ENCODE measurements around the gene BTBD9. TPM values are rescaled to one million over a fixed set of nuclear protein-coding genes. Genes with fewer than 3 reads are reported as not detected.

BTBD9 gene
- total RNA-seq, 4 donors from 2014 or later = 8.6 to 34.1 (median 30.8) TPM

DNA sequence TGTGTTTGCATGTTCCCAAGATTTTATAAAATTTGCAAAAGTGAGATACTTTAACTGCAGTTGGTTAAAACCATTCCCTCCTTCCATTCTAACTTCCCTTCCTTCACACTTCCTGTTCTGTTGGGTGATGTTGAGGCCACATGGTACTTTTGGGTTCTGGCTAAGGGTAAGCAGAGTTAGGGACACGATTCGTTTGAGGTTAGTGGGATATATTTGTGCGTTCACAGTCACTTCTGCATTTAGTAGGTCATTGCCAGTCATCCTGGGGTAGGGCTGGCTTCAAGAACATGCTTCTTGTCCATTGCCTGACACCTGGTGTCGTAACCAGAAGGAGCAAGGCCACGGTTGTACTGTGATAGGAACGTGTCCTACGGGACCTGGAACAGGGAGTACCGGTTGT, 480.1 kb downstream of the BTBD9 start:
- no peak for TF ChIP-seq POLR2A (IDR thresholded peaks at IDR 0.05)
- in situ Hi-C loops (cut with MboI; ENCODE audit: low pct_ligation_motif_present in 1 of 4, low pct_unique_long_range_greater_than_20kb in 1 of 4, low sequenced_read_pairs in 3 of 4) (no loop called here), intact Hi-C loops (cut with DNase I; ENCODE audit: low total_unique reads) (no loop called here)
- no peak for DNase-seq
- H3K4me1 ChIP-seq = peaks cover 0 to 8% (median 0%) of the 10 kb centered on the region in 4 donors
- no peaks in the 10 kb centered on the region for H3K36me3 ChIP-seq
- no peaks in the 10 kb centered on the region for H3K27me3 ChIP-seq
- 80 to 92% methylated on average over 5 to 8 of the region's 8 CpGs for WGBS, 2 donors (ENCODE audit: low coverage in 1 of 2)
- no peaks in the 10 kb centered on the region for H3K9me3 ChIP-seq
- H3K27ac ChIP-seq = no peak overlapping the region
- H3K4me3 ChIP-seq = no peak overlapping the region

DNA sequence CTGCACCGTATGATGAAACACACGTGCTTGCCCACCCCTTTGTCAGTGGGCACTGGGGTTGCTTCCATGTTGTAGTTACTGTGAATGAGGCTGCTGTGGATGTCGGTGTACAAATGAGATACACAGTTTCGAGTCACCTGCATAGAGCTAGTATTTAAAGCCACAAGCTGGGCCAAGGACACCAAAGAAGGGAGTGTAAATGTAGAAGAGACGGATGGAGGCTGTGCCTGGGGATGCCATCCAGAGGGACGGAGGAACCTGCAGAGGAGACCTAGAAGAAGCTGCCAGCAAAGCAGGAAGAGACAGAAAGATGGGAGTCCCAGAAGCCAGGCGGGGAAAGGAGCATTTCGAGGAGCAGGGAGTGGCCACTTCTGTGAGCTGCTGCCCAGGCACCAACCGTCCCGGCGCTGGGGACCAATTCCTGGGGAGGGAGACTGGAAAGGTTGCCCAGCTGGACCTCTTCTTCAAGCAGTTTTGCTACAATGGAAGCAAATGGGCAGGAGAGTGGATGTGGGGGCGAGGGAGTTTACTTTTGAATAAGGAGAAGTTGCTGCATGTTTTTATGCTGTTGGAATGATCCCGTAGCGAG, 480.9 kb downstream of the BTBD9 start:
- intact Hi-C loops (cut with DNase I; ENCODE audit: low total_unique reads) = no loop called here
- WGBS, 2 donors (ENCODE audit: low coverage in 1 of 2) = 87 to 90% methylated on average over 5 to 14 of the region's 14 CpGs
- H3K4me1 ChIP-seq = peaks cover 0 to 3% (median 0%) of the 10 kb centered on the region in 4 donors

DNA sequence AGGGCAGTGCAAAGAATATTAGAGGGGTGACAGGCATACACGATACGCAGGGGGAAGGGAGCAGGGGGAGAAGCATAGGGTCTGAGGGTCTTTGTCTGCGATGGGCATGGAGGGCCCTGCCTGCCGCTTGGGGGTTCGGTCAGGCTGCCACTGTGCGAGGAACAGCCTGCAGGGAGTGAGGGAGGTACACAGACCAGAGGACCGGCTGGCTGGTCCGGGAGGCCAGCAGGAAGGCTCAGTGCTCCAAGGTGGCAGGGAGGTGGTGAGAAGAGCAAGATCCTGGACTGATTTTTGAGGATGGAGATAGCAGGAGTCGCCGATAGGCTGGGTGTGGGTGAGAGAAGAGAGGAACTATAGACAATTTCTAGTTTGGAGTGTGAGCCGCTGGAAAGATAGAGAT, 481.8 kb downstream of the BTBD9 start:
- intact Hi-C loops (cut with DNase I; ENCODE audit: low total_unique reads) = no loop called here
- 93% methylated on average over 11 of the region's 11 CpGs; no CpG with 5 or more reads in 1 of the 2 donors for WGBS, 2 donors (ENCODE audit: low coverage in 1 of 2)
- TF ChIP-seq POLR2A (IDR thresholded peaks at IDR 0.05) (no peak), POLR2AphosphoS5 (IDR thresholded peaks at IDR 0.05) (no peak), EP300 (IDR thresholded peaks at IDR 0.05; ENCODE audit: low read depth) (no peak)
- TF ChIP-seq, protein P1, sequence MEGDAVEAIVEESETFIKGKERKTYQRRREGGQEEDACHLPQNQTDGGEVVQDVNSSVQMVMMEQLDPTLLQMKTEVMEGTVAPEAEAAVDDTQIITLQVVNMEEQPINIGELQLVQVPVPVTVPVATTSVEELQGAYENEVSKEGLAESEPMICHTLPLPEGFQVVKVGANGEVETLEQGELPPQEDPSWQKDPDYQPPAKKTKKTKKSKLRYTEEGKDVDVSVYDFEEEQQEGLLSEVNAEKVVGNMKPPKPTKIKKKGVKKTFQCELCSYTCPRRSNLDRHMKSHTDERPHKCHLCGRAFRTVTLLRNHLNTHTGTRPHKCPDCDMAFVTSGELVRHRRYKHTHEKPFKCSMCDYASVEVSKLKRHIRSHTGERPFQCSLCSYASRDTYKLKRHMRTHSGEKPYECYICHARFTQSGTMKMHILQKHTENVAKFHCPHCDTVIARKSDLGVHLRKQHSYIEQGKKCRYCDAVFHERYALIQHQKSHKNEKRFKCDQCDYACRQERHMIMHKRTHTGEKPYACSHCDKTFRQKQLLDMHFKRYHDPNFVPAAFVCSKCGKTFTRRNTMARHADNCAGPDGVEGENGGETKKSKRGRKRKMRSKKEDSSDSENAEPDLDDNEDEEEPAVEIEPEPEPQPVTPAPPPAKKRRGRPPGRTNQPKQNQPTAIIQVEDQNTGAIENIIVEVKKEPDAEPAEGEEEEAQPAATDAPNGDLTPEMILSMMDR (IDR thresholded peaks at IDR 0.05) = no peak
- Histone ChIP-seq H3K27me3 (no peaks in the 10 kb centered on the region), H3K27ac (no peak overlapping the region), H3K9me3 (no peaks in the 10 kb centered on the region), H3K4me3 (no peak overlapping the region), H3K36me3 (no peaks in the 10 kb centered on the region), H3K4me1 (no peaks in the 10 kb centered on the region)
- in situ Hi-C loops (cut with MboI; ENCODE audit: low pct_ligation_motif_present in 1 of 4, low pct_unique_long_range_greater_than_20kb in 1 of 4, low sequenced_read_pairs in 3 of 4) = no loop called here
- no peak for DNase-seq

More for the DNA sequence above, 480.9 kb downstream of the BTBD9 start:
- Histone ChIP-seq H3K4me3 (no peak overlapping the region), H3K27ac (no peak overlapping the region), H3K36me3 (no peaks in the 10 kb centered on the region), H3K9me3 (no peaks in the 10 kb centered on the region), H3K27me3 (no peaks in the 10 kb centered on the region)
- DNase-seq = no peak
- TF ChIP-seq, protein P1 (IDR thresholded peaks at IDR 0.05) = no peak
- no peak for TF ChIP-seq POLR2AphosphoS5 (IDR thresholded peaks at IDR 0.05)
- in situ Hi-C loops (cut with MboI; ENCODE audit: low pct_ligation_motif_present in 1 of 4, low pct_unique_long_range_greater_than_20kb in 1 of 4, low sequenced_read_pairs in 3 of 4) = no loop called here

DNA sequence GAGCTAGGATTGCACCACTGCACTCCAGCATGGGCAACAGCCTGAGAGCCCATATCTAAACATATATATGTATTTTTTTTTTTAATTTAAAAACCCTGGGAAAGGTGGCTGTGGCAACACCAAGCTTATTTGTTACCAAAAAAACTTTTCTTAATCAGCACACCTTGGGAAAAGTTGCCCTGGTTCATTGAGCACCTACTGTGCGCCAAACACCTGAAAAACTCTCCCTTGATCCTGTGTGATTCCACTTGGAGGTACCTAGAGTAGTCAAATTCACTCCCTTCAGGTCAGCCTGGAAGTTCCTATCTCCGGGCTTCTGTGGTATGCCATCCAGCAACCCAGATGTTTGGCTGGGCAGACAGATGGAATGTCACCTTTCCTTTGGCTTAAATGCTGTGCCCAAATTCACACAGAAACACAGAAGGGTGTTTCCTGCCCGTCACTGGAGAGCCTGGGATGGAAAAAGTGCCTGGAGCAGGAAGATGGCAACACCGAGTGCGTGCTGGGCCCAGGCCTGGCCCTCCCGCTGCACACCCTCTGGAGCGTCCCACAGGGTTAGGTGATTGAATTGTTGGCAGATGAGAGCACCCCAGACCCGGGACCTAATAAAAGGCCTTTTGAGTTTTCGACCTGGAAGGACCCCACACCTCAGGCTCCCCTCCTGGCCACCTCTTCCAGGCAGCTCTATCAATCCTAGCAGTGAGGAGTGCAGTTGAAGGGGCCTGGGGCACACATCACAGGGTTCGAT, 482.7 kb downstream of the BTBD9 start:
- intact Hi-C loops (cut with DNase I; ENCODE audit: low total_unique reads) (no loop called here), in situ Hi-C loops (cut with MboI; ENCODE audit: low pct_ligation_motif_present in 1 of 4, low pct_unique_long_range_greater_than_20kb in 1 of 4, low sequenced_read_pairs in 3 of 4) (no loop called here)
- TF ChIP-seq, protein P1 (IDR thresholded peaks at IDR 0.05) = no peak
- H3K27ac ChIP-seq = no peak overlapping the region
- H3K27me3 ChIP-seq = no peaks in the 10 kb centered on the region
- no peaks in the 10 kb centered on the region for H3K4me1 ChIP-seq
- no peaks in the 10 kb centered on the region for H3K36me3 ChIP-seq
- no peak for DNase-seq
- 93% methylated on average over 3 to 10 of the region's 10 CpGs for WGBS, 2 donors (ENCODE audit: low coverage in 1 of 2)
- H3K4me3 ChIP-seq = no peak overlapping the region
- H3K9me3 ChIP-seq = no peaks in the 10 kb centered on the region

Measured in transverse colon (tissue), 4 donors.